BLaER1 treated with 17β-estradiol and CSF1 and Interleukin-3, amounts not matched to agents 10 nM and 100 nM (cell line): ENCODE measurements around the gene CSF1R.

Source experiments
- H3K27ac ChIP-seq, 11 experiments: shearing (Covaris generic); formaldehyde crosslinking; 2 replicates each; pipeline ENCODE4 v1.8.1; 2022
- H3K27me3 ChIP-seq, 11 experiments: shearing (Covaris generic); formaldehyde crosslinking; 2 replicates each; pipeline ENCODE4 v1.8.1; 2022
- H3K36me3 ChIP-seq, 11 experiments: shearing (Covaris generic); formaldehyde crosslinking; 2 replicates each; pipeline ENCODE4 v1.8.1; 2022
- H3K4me1 ChIP-seq, 10 experiments: shearing (Covaris generic); formaldehyde crosslinking; 2 replicates each; pipeline ENCODE4 v1.8.1; 2022
- H3K4me2 ChIP-seq, 11 experiments: shearing (Covaris generic); formaldehyde crosslinking; 2 replicates each; pipeline ENCODE4 v1.8.1; 2022
- H3K4me3 ChIP-seq, 10 experiments: shearing (Covaris generic); formaldehyde crosslinking; 2 replicates each; pipeline ENCODE4 v1.8.1; 2022
- H3K9ac ChIP-seq, 11 experiments: shearing (Covaris generic); formaldehyde crosslinking; 2 replicates each; pipeline ENCODE4 v1.8.1; 2022
- H3K9me3 ChIP-seq, 11 experiments: shearing (Covaris generic); formaldehyde crosslinking; replicated peaks in 1 of 11; 2 replicates each; pipeline ENCODE4 v1.8.1; 2022
- H4K20me1 ChIP-seq, 11 experiments: shearing (Covaris generic); formaldehyde crosslinking; 2 replicates each; pipeline ENCODE4 v1.8.1; 2022
- Cebpa-rat ChIP-seq, 11 experiments: shearing (Covaris generic); IDR thresholded peaks; 2 replicates each; pipeline ENCODE4 v1.8.1; 2022

Gene CSF1R

GRCh38 chr5:150081541-150082283 lies 4.6 kb downstream of the CSF1R start:
- no peak for TF ChIP-seq Cebpa-rat (IDR thresholded peaks at IDR 0.05)
- H3K27ac ChIP-seq = peak overlapping the region; percentile 78 to 96 (median 89)
- H3K36me3 ChIP-seq = peaks cover 0 to 49% (median 8%) of the 10 kb centered on the region in 11 experiments; a peak in 11 of 22 replicates
- peaks cover 0 to 48% (median 0%) of the 10 kb centered on the region in 11 experiments; a peak in 2 of 22 replicates for H4K20me1 ChIP-seq
- H3K27me3 ChIP-seq = no peaks in the 10 kb centered on the region
- H3K9me3 ChIP-seq = no peaks in the 10 kb centered on the region; a peak in 1 of 22 replicates
- peak overlapping the region; percentile 67 to 89 (median 82) for H3K9ac ChIP-seq
- H3K4me3 ChIP-seq = peak overlapping the region in 9 of 10 experiments; percentile 15 to 75 (median 67); a peak in 17 of 20 replicates
- H3K4me1 ChIP-seq = peaks cover 64 to 99% (median 79%) of the 10 kb centered on the region in 10 experiments
- peak overlapping the region; percentile 80 to 99 (median 95) for H3K4me2 ChIP-seq

GRCh38 chr5:150080696-150081435 lies 5.5 kb downstream of the CSF1R start:
- Histone ChIP-seq H3K4me3 (peak overlapping the region in 5 of 10 experiments; percentile 9 to 75 (median 28); a peak in 6 of 20 replicates), H3K27me3 (no peaks in the 10 kb centered on the region), H3K4me1 (peaks cover 69 to 99% (median 79%) of the 10 kb centered on the region in 10 experiments), H3K9me3 (peaks cover 0 to 2% (median 0%) of the 10 kb centered on the region in 11 experiments; a peak in 2 of 22 replicates), H3K4me2 (peak overlapping the region; percentile 80 to 99 (median 95)), H3K9ac (peak overlapping the region; percentile 56 to 86 (median 77); a peak in 21 of 22 replicates), H4K20me1 (peaks cover 0 to 57% (median 0%) of the 10 kb centered on the region in 11 experiments; a peak in 2 of 22 replicates), H3K27ac (peak overlapping the region; percentile 73 to 96 (median 89); a peak in 21 of 22 replicates), H3K36me3 (peaks cover 0 to 57% (median 8%) of the 10 kb centered on the region in 11 experiments; a peak in 11 of 22 replicates)
- no peak for TF ChIP-seq Cebpa-rat (IDR thresholded peaks at IDR 0.05)

- peak overlapping the region; percentile 80 to 99 (median 95) for H3K4me2 ChIP-seq
Observed at GRCh38 chr5:150079909-150080461, 6.4 kb downstream of the CSF1R start.

GRCh38 chr5:150078802-150079689 lies 7.3 kb downstream of the CSF1R start:
- peak overlapping the region; percentile 21 to 96 (median 89); a peak in 18 of 22 replicates for H3K27ac ChIP-seq
- no peaks in the 10 kb centered on the region for H3K27me3 ChIP-seq
- peak overlapping the region in 8 of 11 experiments; percentile 11 to 83 (median 32); a peak in 7 of 22 replicates for H3K9ac ChIP-seq
- peaks cover 0 to 75% (median 15%) of the 10 kb centered on the region in 11 experiments; a peak in 12 of 22 replicates for H3K36me3 ChIP-seq
- H3K4me1 ChIP-seq = peaks cover 52 to 97% (median 77%) of the 10 kb centered on the region in 10 experiments
- peaks cover 0 to 20% (median under 1%) of the 10 kb centered on the region in 11 experiments; a peak in 13 of 22 replicates for H3K9me3 ChIP-seq
- H3K4me3 ChIP-seq = peak overlapping the region in 1 of 10 experiments; percentile 12; a peak in 2 of 20 replicates
- H3K4me2 ChIP-seq = peak overlapping the region; percentile 80 to 99 (median 95)
- no peak for TF ChIP-seq Cebpa-rat (IDR thresholded peaks at IDR 0.05)
- H4K20me1 ChIP-seq = peaks cover 0 to 75% (median 0%) of the 10 kb centered on the region in 11 experiments; a peak in 2 of 22 replicates

More at GRCh38 chr5:150079909-150080461, 6.4 kb downstream of the CSF1R start:
- Histone ChIP-seq H4K20me1 (peaks cover 0 to 66% (median 0%) of the 10 kb centered on the region in 11 experiments; a peak in 2 of 22 replicates), H3K4me3 (peak overlapping the region in 1 of 10 experiments; percentile 14; a peak in 1 of 20 replicates), H3K9me3 (peaks cover 0 to 10% (median 0%) of the 10 kb centered on the region in 11 experiments; a peak in 6 of 22 replicates), H3K36me3 (peaks cover 0 to 66% (median 8%) of the 10 kb centered on the region in 11 experiments; a peak in 11 of 22 replicates), H3K27ac (peak overlapping the region; percentile 73 to 96 (median 89); a peak in 20 of 22 replicates), H3K4me1 (peaks cover 62 to 99% (median 79%) of the 10 kb centered on the region in 10 experiments), H3K27me3 (no peaks in the 10 kb centered on the region), H3K9ac (peak overlapping the region in 9 of 11 experiments; percentile 56 to 86 (median 78); a peak in 10 of 22 replicates)
- no peak for TF ChIP-seq Cebpa-rat (IDR thresholded peaks at IDR 0.05)

- peak overlapping the region in 7 of 11 experiments; percentile 9 to 92 (median 30); a peak in 7 of 22 replicates for H3K27ac ChIP-seq
- H3K4me3 ChIP-seq = no peak overlapping the region
- H3K9ac ChIP-seq = peak overlapping the region in 1 of 11 experiments; percentile 73; a peak in 2 of 22 replicates
- peaks cover 0 to 83% (median 0%) of the 10 kb centered on the region in 11 experiments; a peak in 2 of 22 replicates for H4K20me1 ChIP-seq
- no peaks in the 10 kb centered on the region for H3K27me3 ChIP-seq
- H3K9me3 ChIP-seq = peaks cover 0 to 28% (median 9%) of the 10 kb centered on the region in 11 experiments; a peak in 18 of 22 replicates
- H3K36me3 ChIP-seq = peaks cover 0 to 84% (median 23%) of the 10 kb centered on the region in 11 experiments; a peak in 12 of 22 replicates
- H3K4me2 ChIP-seq = peak overlapping the region in 5 of 11 experiments; percentile 92 to 99 (median 96); a peak in 10 of 22 replicates
- peaks cover 44 to 96% (median 68%) of the 10 kb centered on the region in 10 experiments for H3K4me1 ChIP-seq
- TF ChIP-seq Cebpa-rat (IDR thresholded peaks at IDR 0.05) = no peak
Observed at GRCh38 chr5:150077996-150078801, 8.2 kb downstream of the CSF1R start.

- Histone ChIP-seq H3K4me2 (peak overlapping the region in 7 of 11 experiments; percentile 0 to 99 (median 96); a peak in 8 of 22 replicates), H3K4me1 (peaks cover 32 to 96% (median 58%) of the 10 kb centered on the region in 10 experiments), H3K36me3 (peaks cover 0 to 95% (median 30%) of the 10 kb centered on the region in 11 experiments; a peak in 12 of 22 replicates), H3K9me3 (peaks cover 0 to 33% (median 18%) of the 10 kb centered on the region in 11 experiments; a peak in 18 of 22 replicates), H3K27me3 (no peaks in the 10 kb centered on the region), H4K20me1 (peaks cover 0 to 95% (median 0%) of the 10 kb centered on the region in 11 experiments; a peak in 2 of 22 replicates), H3K27ac (no peak overlapping the region), H3K9ac (no peak overlapping the region; a peak in 1 of 22 replicates), H3K4me3 (no peak overlapping the region)
- TF ChIP-seq Cebpa-rat (IDR thresholded peaks at IDR 0.05) = no peak
Observed at GRCh38 chr5:150077060-150077459, 9.3 kb downstream of the CSF1R start.
